Endodermal cell (in vitro differentiated cells): ENCODE measurements around the gene IFNK. TPM values are rescaled to one million over a fixed set of nuclear protein-coding genes. Genes with fewer than 3 reads are reported as not detected.

Experiments
- DNase-seq: peaks from one replicate; pipeline ENCODE4 v3.0.0-alpha.2; 2017
- H3K27ac ChIP-seq: 2 replicates; pipeline ENCODE4 v1.5.1; 2013; ENCODE audit warnings: mild to moderate bottlenecking, low read depth, low read length, moderate library complexity
- H3K27me3 ChIP-seq: 2 replicates; pipeline ENCODE4 v1.6.1; 2013; ENCODE audit warnings: mild to moderate bottlenecking, low read length, moderate library complexity; ENCODE audit not compliant: insufficient read depth, control insufficient read depth, poor library complexity, severe bottlenecking
- H3K36me3 ChIP-seq: 2 replicates; pipeline ENCODE4 v1.7.0; 2013; ENCODE audit warnings: mild to moderate bottlenecking, low read length, moderate library complexity; ENCODE audit not compliant: control insufficient read depth, insufficient read depth
- H3K4me1 ChIP-seq: one replicate; pipeline ENCODE4 v1.7.0; 2013; ENCODE audit warnings: low read length; ENCODE audit not compliant: control insufficient read depth, insufficient read depth
- H3K4me3 ChIP-seq: 2 replicates; pipeline ENCODE4 v1.5.1; 2013; ENCODE audit warnings: mild to moderate bottlenecking, low read length, moderate library complexity
- H3K9ac ChIP-seq: 2 replicates; pipeline ENCODE4 v1.6.1; 2013; ENCODE audit warnings: mild to moderate bottlenecking, low read length, moderate library complexity; ENCODE audit not compliant: poor library complexity, severe bottlenecking; ENCODE audit errors: extremely low read depth
- H3K9me3 ChIP-seq: 2 replicates; pipeline ENCODE4 v1.6.1; 2013; ENCODE audit warnings: mild to moderate bottlenecking, low read length, moderate library complexity; ENCODE audit not compliant: control insufficient read depth
- H3K27ac Mint-ChIP-seq: 2 replicates; pipeline ENCODE4 v1.8.0; 2020; ENCODE audit warnings: mixed read lengths
- H3K27me3 Mint-ChIP-seq: 2 replicates; pipeline ENCODE4 v1.8.0; 2021; ENCODE audit warnings: mild to moderate bottlenecking, mixed read lengths; ENCODE audit not compliant: insufficient read depth
- H3K36me3 Mint-ChIP-seq: 2 replicates; pipeline ENCODE4 v1.8.0; 2020; ENCODE audit warnings: low read depth, mixed read lengths
- H3K4me1 Mint-ChIP-seq: 2 replicates; pipeline ENCODE4 v1.8.0; 2020; ENCODE audit warnings: mixed read lengths
- H3K4me3 Mint-ChIP-seq: 2 replicates; pipeline ENCODE4 v1.8.0; 2020; ENCODE audit warnings: mild to moderate bottlenecking, moderate library complexity, mixed read lengths
- H3K9me3 Mint-ChIP-seq: 2 replicates; pipeline ENCODE4 v1.8.0; 2020; ENCODE audit warnings: mild to moderate bottlenecking, mixed read lengths
- WGBS, 2 experiments: methylation state at CpG; one replicate each; pipeline versions ENCODE4 v1.1.5 to v1.1.7; 2013; ENCODE audit warnings: missing lambda C conversion rate in 2 of 2, mixed read lengths in 1 of 2; ENCODE audit not compliant: insufficient coverage in 1 of 2, insufficient read length in 1 of 2; 5-methylcytosine and 5-hydroxymethylcytosine counted together
- total RNA-seq, 2 donors: library from RNA; stranded (reverse); fragmentation: NEBNext Ultra II Directional in 1 of 2; extraction: Animal tissue kit (Norgen Biotek cat#: 25700) in 1 of 2; gene quantifications; 2 replicates in 1 of 2; 3 replicates in 1 of 2; pipeline ENCODE4 v1.2.1, GENCODE V29; 2021
- TF ChIP-seq, protein P1 (sequence below): fragments of 200-600 bp; sonication (generic); conservative IDR thresholded peaks from 2 replicates; pipeline ENCODE4 v1.5.0; 2021; ENCODE audit warnings: antibody characterized with exemption, mild to moderate bottlenecking

IFNK gene
- total RNA-seq, 2 donors from 2014 or later, result not detected

DNA sequence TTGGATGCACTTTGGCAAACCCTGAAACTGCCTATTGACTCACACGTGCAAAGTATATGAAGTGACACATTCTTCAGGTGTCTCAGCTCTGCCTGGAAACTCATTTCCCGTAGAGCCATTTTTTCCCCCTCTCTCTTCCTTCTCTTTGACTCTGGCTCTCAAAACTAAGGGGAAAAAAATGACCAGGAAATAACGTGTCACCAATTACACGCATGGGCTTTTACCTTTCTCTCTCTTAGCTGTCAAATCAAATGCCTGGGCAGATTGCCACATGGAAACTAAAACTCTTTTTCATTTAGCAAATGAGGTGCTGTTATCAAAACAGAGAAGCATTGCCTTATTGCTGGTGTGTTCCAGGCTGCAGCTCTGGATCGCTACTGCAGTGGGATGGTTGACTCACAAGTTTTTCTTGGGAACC lies 18.3 kb upstream of the IFNK start:
- Histone ChIP-seq H3K9me3 (no peaks in the 10 kb centered on the region), H3K4me3 (no peak overlapping the region), H3K36me3 (no peaks in the 10 kb centered on the region), H3K9ac (no peak overlapping the region), H3K27ac (no peak overlapping the region), H3K27me3 (no peaks in the 10 kb centered on the region), H3K4me1 (no peaks in the 10 kb centered on the region)
- Mint-ChIP-seq H3K4me3 (no peak overlapping the region), H3K36me3 (peaks cover 3% of the 10 kb centered on the region), H3K27me3 (no peaks in the 10 kb centered on the region), H3K27ac (no peak overlapping the region), H3K9me3 (peaks cover 2% of the 10 kb centered on the region), H3K4me1 (no peaks in the 10 kb centered on the region)
- TF ChIP-seq, protein P1, sequence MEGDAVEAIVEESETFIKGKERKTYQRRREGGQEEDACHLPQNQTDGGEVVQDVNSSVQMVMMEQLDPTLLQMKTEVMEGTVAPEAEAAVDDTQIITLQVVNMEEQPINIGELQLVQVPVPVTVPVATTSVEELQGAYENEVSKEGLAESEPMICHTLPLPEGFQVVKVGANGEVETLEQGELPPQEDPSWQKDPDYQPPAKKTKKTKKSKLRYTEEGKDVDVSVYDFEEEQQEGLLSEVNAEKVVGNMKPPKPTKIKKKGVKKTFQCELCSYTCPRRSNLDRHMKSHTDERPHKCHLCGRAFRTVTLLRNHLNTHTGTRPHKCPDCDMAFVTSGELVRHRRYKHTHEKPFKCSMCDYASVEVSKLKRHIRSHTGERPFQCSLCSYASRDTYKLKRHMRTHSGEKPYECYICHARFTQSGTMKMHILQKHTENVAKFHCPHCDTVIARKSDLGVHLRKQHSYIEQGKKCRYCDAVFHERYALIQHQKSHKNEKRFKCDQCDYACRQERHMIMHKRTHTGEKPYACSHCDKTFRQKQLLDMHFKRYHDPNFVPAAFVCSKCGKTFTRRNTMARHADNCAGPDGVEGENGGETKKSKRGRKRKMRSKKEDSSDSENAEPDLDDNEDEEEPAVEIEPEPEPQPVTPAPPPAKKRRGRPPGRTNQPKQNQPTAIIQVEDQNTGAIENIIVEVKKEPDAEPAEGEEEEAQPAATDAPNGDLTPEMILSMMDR, result no peak
- DNase-seq, result no peak
- WGBS, 2 experiments, result 88 to 94% methylated on average over 2 to 5 of the region's 5 CpGs

- H3K4me1 ChIP-seq, result no peaks in the 10 kb centered on the region
- H3K4me3 Mint-ChIP-seq, result no peak overlapping the region
- no peaks in the 10 kb centered on the region for H3K27me3 Mint-ChIP-seq
- H3K4me3 ChIP-seq, result no peak overlapping the region
- no peak overlapping the region for H3K9ac ChIP-seq
- WGBS, 2 experiments, result 72 to 76% methylated on average over 2 of the region's 2 CpGs
- no peaks in the 10 kb centered on the region for H3K9me3 Mint-ChIP-seq
- no peak for DNase-seq
- no peak overlapping the region for H3K27ac ChIP-seq
- H3K9me3 ChIP-seq, result no peaks in the 10 kb centered on the region
- H3K27ac Mint-ChIP-seq, result no peak overlapping the region
- TF ChIP-seq, protein P1, result no peak
- peaks cover 3% of the 10 kb centered on the region for H3K36me3 Mint-ChIP-seq
- no peaks in the 10 kb centered on the region for H3K27me3 ChIP-seq
- no peaks in the 10 kb centered on the region for H3K36me3 ChIP-seq
- H3K4me1 Mint-ChIP-seq, result no peaks in the 10 kb centered on the region
These were observed 17.1 kb upstream of the IFNK start for GRCh38 chr9:27506981-27507380.

- H3K36me3 Mint-ChIP-seq, result peaks cover 3% of the 10 kb centered on the region
- TF ChIP-seq, protein P1, result no peak
- Histone ChIP-seq H3K36me3 (no peaks in the 10 kb centered on the region), H3K27ac (no peak overlapping the region), H3K9me3 (no peaks in the 10 kb centered on the region), H3K4me1 (no peaks in the 10 kb centered on the region), H3K4me3 (no peak overlapping the region), H3K9ac (no peak overlapping the region), H3K27me3 (no peaks in the 10 kb centered on the region)
- no peaks in the 10 kb centered on the region for H3K9me3 Mint-ChIP-seq
- 88 to 100% methylated on average over 2 of the region's 2 CpGs for WGBS, 2 experiments
- no peak overlapping the region for H3K4me3 Mint-ChIP-seq
- H3K27me3 Mint-ChIP-seq, result no peaks in the 10 kb centered on the region
- H3K27ac Mint-ChIP-seq, result no peak overlapping the region
- no peaks in the 10 kb centered on the region for H3K4me1 Mint-ChIP-seq
- DNase-seq, result no peak
These were observed 13.3 kb upstream of the IFNK start for GRCh38 chr9:27510780-27511179.
